GM23338 (cell line): ENCODE data around the gene ISLR2. TPM values are rescaled to one million over a fixed set of nuclear protein-coding genes. Genes with fewer than 3 reads are reported as not detected.

Source experiments
- ATAC-seq: fragments of 200-7000 bp; cut with Tn5 transposase; 3 replicates; pipeline ENCODE4 v1.9.1; 2020
- DNase-seq: peaks from one replicate; pipeline ENCODE4 v3.0.0-alpha.2; 2015; ENCODE audit warnings: low spot score
- H2AFZ ChIP-seq: fragments of 200-600 bp; sonication (generic); 2 replicates; pipeline ENCODE4 v1.8.0; 2016; ENCODE audit warnings: antibody characterized with exemption, mild to moderate bottlenecking, moderate library complexity
- H3F3A ChIP-seq: fragments of 200-600 bp; sonication (generic); replicated peaks from 2 replicates; pipeline ENCODE4 v1.8.0; 2017; ENCODE audit warnings: antibody characterized with exemption, mixed run types, low read depth
- H3K27ac ChIP-seq: fragments of 200-600 bp; sonication (generic); 2 replicates; pipeline ENCODE4 v1.6.1; 2016; ENCODE audit warnings: low read depth
- H3K27me3 ChIP-seq: fragments of 200-600 bp; sonication (generic); 2 replicates; pipeline ENCODE4 v1.8.0; 2016; ENCODE audit warnings: mild to moderate bottlenecking, mixed run types, moderate library complexity; ENCODE audit not compliant: insufficient read depth
- H3K36me3 ChIP-seq: fragments of 200-600 bp; sonication (generic); 2 replicates; pipeline ENCODE4 v1.8.0; 2016; ENCODE audit warnings: mild to moderate bottlenecking; ENCODE audit not compliant: insufficient read depth
- H3K4me1 ChIP-seq: fragments of 200-600 bp; sonication (generic); 2 replicates; pipeline ENCODE4 v1.8.0; 2016; ENCODE audit warnings: mild to moderate bottlenecking, moderate library complexity; ENCODE audit not compliant: insufficient read depth
- H3K4me2 ChIP-seq: fragments of 200-600 bp; sonication (generic); 2 replicates; pipeline ENCODE4 v1.7.1; 2017; ENCODE audit warnings: mixed run types
- H3K4me3 ChIP-seq: fragments of 200-600 bp; sonication (generic); 2 replicates; pipeline ENCODE4 v1.6.1; 2016; ENCODE audit warnings: mixed run types
- H3K79me2 ChIP-seq: fragments of 200-600 bp; sonication (generic); replicated peaks from 2 replicates; pipeline ENCODE4 v1.8.0; 2017; ENCODE audit warnings: mild to moderate bottlenecking; ENCODE audit not compliant: insufficient read depth
- H3K9me2 ChIP-seq: fragments of 200-600 bp; sonication (generic); 2 replicates; pipeline ENCODE4 v1.8.0; 2017; ENCODE audit not compliant: insufficient read depth
- H4K20me1 ChIP-seq: fragments of 200-600 bp; sonication (generic); replicated peaks from 2 replicates; pipeline ENCODE4 v1.8.0; 2017; ENCODE audit warnings: mild to moderate bottlenecking; ENCODE audit not compliant: insufficient read depth
- H3K27ac Mint-ChIP-seq: 2 replicates; pipeline ENCODE4 v1.8.0; 2020; ENCODE audit warnings: inconsistent platforms, mild to moderate bottlenecking, moderate library complexity, mixed read lengths
- H3K27me3 Mint-ChIP-seq: 3 replicates; pipeline ENCODE4 v1.8.0; 2022; ENCODE audit warnings: low read depth, mild to moderate bottlenecking, moderate library complexity, mixed read lengths, inconsistent platforms; ENCODE audit not compliant: insufficient read depth, poor library complexity
- H3K36me3 Mint-ChIP-seq: 3 replicates; pipeline ENCODE4 v1.8.0; 2021; ENCODE audit warnings: low read depth, mild to moderate bottlenecking, inconsistent platforms, moderate library complexity, mixed read lengths
- H3K4me1 Mint-ChIP-seq: 3 replicates; pipeline ENCODE4 v1.8.0; 2020; ENCODE audit warnings: mild to moderate bottlenecking, inconsistent platforms, mixed read lengths
- H3K4me3 Mint-ChIP-seq: 3 replicates; pipeline ENCODE4 v1.8.0; 2021; ENCODE audit warnings: moderate library complexity, mild to moderate bottlenecking, inconsistent platforms, mixed read lengths
- H3K9me3 Mint-ChIP-seq: 3 replicates; pipeline ENCODE4 v1.8.0; 2020; ENCODE audit warnings: moderate library complexity, mild to moderate bottlenecking, inconsistent platforms, mixed read lengths
- CREB1 ChIP-seq: fragments of 250-450 bp; sonication (Bioruptor Pico); IDR thresholded peaks from 2 replicates; pipeline ENCODE4 v1.5.0; 2020; ENCODE audit warnings: low read depth, mild to moderate bottlenecking, moderate library complexity
- CTCF ChIP-seq, 2 experiments: fragments of 200-600 bp in 1 of 2; sonication (generic) in 1 of 2; conservative IDR thresholded peaks; 2 replicates each; pipeline versions ENCODE4 v1.5.1 to v1.6.1; 2016 to 2017; ENCODE audit warnings: antibody characterized with exemption in 2 of 2, low read depth in 2 of 2, mild to moderate bottlenecking in 2 of 2, moderate library complexity in 1 of 2
- EZH2 ChIP-seq: fragments of 200-600 bp; sonication (generic); IDR thresholded peaks from one replicate; pipeline ENCODE4 v1.8.0; 2017; ENCODE audit warnings: antibody characterized with exemption, mild to moderate bottlenecking, low read depth; ENCODE audit not compliant: unreplicated experiment
- EZH2phosphoT487 ChIP-seq: fragments of 200-600 bp; sonication (generic); IDR thresholded peaks from one replicate; pipeline ENCODE4 v1.8.1; 2018; ENCODE audit warnings: antibody characterized with exemption; ENCODE audit not compliant: unreplicated experiment
- POLR2AphosphoS5 ChIP-seq: IDR thresholded peaks from 2 replicates; pipeline ENCODE4 v1.6.1; 2016; ENCODE audit warnings: antibody characterized with exemption, low read depth
- ZNF114 ChIP-seq: fragments of 250-450 bp; sonication (Bioruptor Pico); IDR thresholded peaks from 2 replicates; pipeline ENCODE4 v1.5.0; 2020; ENCODE audit warnings: mild to moderate bottlenecking, moderate library complexity
- ZNF331 ChIP-seq: fragments of 250-450 bp; sonication (Bioruptor Pico); IDR thresholded peaks from 2 replicates; pipeline ENCODE4 v1.5.0; 2020; ENCODE audit warnings: low read depth, mild to moderate bottlenecking, moderate library complexity
- polyA plus RNA-seq: library from polyadenylated mRNA; unstranded; fragments of >200 nt; fragmentation: Nextera tagmentation; extraction: Ambion mirVana; gene quantifications from 2 replicates; pipeline ENCODE4 v1.2.1, GENCODE V29; 2016
- total RNA-seq: library from RNA; depleted of rRNA; stranded (reverse); fragments of >200 nt; shearing (Covaris generic); gene quantifications from 2 replicates; pipeline ENCODE4 v1.2.3, GENCODE V29; 2014
- TF ChIP-seq, protein P1 (sequence below): IDR thresholded peaks from one replicate; pipeline ENCODE4 v1.6.1; 2018; ENCODE audit warnings: antibody characterized with exemption; ENCODE audit not compliant: unreplicated experiment

Gene ISLR2
- total and polyA plus RNA-seq, 2 experiments from 2014 or later, result 0.13 to 0.21 TPM

GRCh38 chr15:74174958-74175253, 44.5 kb downstream of the ISLR2 start:
- H3K4me1 Mint-ChIP-seq, result peaks cover 43% of the 10 kb centered on the region
- Histone ChIP-seq H3K36me3 (no peaks in the 10 kb centered on the region; the same call in 1 of the 2 replicates), H3K4me1 (peaks cover 17% of the 10 kb centered on the region), H3K79me2 (no peaks in the 10 kb centered on the region), H4K20me1 (no peaks in the 10 kb centered on the region), H3K27ac (no peak overlapping the region), H3K27me3 (no peaks in the 10 kb centered on the region), H3K4me3 (no peak overlapping the region), H3K4me2 (no peak overlapping the region), H2AFZ (no peak overlapping the region), H3F3A (no peaks in the 10 kb centered on the region), H3K9me2 (no peaks in the 10 kb centered on the region)
- ATAC-seq (no peak), DNase-seq (no peak)
- TF ChIP-seq ZNF331 (no peak), CTCF (conservative IDR thresholded peaks at IDR 0.05; ENCODE audit: low read depth in 2 of 2) (no peak), CREB1 (no peak), EZH2 (no peak), EZH2phosphoT487 (no peak), ZNF114 (CRISPR knock-in tag) (no peak)
- TF ChIP-seq, protein P1, sequence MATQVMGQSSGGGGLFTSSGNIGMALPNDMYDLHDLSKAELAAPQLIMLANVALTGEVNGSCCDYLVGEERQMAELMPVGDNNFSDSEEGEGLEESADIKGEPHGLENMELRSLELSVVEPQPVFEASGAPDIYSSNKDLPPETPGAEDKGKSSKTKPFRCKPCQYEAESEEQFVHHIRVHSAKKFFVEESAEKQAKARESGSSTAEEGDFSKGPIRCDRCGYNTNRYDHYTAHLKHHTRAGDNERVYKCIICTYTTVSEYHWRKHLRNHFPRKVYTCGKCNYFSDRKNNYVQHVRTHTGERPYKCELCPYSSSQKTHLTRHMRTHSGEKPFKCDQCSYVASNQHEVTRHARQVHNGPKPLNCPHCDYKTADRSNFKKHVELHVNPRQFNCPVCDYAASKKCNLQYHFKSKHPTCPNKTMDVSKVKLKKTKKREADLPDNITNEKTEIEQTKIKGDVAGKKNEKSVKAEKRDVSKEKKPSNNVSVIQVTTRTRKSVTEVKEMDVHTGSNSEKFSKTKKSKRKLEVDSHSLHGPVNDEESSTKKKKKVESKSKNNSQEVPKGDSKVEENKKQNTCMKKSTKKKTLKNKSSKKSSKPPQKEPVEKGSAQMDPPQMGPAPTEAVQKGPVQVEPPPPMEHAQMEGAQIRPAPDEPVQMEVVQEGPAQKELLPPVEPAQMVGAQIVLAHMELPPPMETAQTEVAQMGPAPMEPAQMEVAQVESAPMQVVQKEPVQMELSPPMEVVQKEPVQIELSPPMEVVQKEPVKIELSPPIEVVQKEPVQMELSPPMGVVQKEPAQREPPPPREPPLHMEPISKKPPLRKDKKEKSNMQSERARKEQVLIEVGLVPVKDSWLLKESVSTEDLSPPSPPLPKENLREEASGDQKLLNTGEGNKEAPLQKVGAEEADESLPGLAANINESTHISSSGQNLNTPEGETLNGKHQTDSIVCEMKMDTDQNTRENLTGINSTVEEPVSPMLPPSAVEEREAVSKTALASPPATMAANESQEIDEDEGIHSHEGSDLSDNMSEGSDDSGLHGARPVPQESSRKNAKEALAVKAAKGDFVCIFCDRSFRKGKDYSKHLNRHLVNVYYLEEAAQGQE, result no peak
- H3K36me3 Mint-ChIP-seq, result no peaks in the 10 kb centered on the region
- H3K27me3 Mint-ChIP-seq, result peaks cover 28% of the 10 kb centered on the region
- H3K27ac Mint-ChIP-seq, result no peak overlapping the region
- H3K9me3 Mint-ChIP-seq, result no peaks in the 10 kb centered on the region
- no peak overlapping the region for H3K4me3 Mint-ChIP-seq

- DNase-seq (no peak), ATAC-seq (no peak)
- H3K27me3 ChIP-seq, result no peaks in the 10 kb centered on the region
- H3K36me3 ChIP-seq, result no peaks in the 10 kb centered on the region; the same call in 1 of the 2 replicates
- no peaks in the 10 kb centered on the region for H3F3A ChIP-seq
- Mint-ChIP-seq H3K4me3 (no peak overlapping the region), H3K4me1 (peaks cover 39% of the 10 kb centered on the region), H3K27ac (no peak overlapping the region), H3K27me3 (peaks cover 26% of the 10 kb centered on the region), H3K36me3 (no peaks in the 10 kb centered on the region; the same call in 2 of the 3 replicates), H3K9me3 (no peaks in the 10 kb centered on the region)
- no peaks in the 10 kb centered on the region for H3K9me2 ChIP-seq
- peaks cover 17% of the 10 kb centered on the region for H3K4me1 ChIP-seq
- H3K27ac ChIP-seq, result no peak overlapping the region
- TF ChIP-seq ZNF114 (CRISPR knock-in tag) (no peak), POLR2AphosphoS5 (no peak)
- no peak overlapping the region for H2AFZ ChIP-seq
- no peaks in the 10 kb centered on the region for H3K79me2 ChIP-seq
- no peak overlapping the region for H3K4me3 ChIP-seq
- H3K4me2 ChIP-seq, result no peak overlapping the region
- no peaks in the 10 kb centered on the region for H4K20me1 ChIP-seq
Observed at GRCh38 chr15:74175271-74176191, 45.1 kb downstream of the ISLR2 start.
